Measurements from ENCODE around the gene AK9.

DNA sequence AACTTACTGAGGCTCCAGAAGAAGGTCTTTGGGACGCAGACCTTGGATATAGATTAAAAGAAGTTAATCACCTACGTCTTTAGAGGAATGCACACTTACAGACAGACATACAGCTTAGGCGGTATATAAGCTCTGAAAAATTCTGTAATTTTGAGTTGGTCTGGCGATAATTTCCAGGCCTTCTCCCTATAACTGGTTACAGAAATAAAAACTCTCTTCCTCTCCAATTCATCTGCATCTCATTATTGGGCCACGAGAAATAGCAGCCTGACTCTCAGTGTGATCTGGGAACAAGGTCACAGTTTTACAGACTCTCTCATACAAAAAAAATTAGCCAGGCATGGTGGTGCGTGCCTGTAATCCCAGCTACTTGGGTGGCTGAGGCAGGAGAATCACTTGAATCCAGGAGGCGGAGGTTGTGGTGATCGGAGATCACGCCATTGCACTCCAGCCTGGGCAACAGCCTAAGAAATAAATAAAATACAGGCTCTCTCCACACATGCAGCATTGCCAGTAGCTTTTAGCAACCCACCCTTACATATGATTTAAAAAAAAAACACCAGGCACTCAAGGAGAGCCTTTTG, 212.7 kb downstream of the AK9 start:
- TF ChIP-seq POLR2A (IDR thresholded peaks at IDR 0.05): no peak
- TF ChIP-seq, protein P1, sequence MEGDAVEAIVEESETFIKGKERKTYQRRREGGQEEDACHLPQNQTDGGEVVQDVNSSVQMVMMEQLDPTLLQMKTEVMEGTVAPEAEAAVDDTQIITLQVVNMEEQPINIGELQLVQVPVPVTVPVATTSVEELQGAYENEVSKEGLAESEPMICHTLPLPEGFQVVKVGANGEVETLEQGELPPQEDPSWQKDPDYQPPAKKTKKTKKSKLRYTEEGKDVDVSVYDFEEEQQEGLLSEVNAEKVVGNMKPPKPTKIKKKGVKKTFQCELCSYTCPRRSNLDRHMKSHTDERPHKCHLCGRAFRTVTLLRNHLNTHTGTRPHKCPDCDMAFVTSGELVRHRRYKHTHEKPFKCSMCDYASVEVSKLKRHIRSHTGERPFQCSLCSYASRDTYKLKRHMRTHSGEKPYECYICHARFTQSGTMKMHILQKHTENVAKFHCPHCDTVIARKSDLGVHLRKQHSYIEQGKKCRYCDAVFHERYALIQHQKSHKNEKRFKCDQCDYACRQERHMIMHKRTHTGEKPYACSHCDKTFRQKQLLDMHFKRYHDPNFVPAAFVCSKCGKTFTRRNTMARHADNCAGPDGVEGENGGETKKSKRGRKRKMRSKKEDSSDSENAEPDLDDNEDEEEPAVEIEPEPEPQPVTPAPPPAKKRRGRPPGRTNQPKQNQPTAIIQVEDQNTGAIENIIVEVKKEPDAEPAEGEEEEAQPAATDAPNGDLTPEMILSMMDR (IDR thresholded peaks at IDR 0.05): no peak
